ENCODE measurements around the gene SLC41A3. TPM values are rescaled to one million over a fixed set of nuclear protein-coding genes. Genes with fewer than 3 reads are reported as not detected.
"Not testable (repeated sequence)": the region's sequence is repeated elsewhere in the genome, so short reads cannot be mapped to it uniquely, and the experiment has no call there.

Gene SLC41A3
- total RNA-seq, 1 experiment from 2014 or later: 35.5 TPM

DNA sequence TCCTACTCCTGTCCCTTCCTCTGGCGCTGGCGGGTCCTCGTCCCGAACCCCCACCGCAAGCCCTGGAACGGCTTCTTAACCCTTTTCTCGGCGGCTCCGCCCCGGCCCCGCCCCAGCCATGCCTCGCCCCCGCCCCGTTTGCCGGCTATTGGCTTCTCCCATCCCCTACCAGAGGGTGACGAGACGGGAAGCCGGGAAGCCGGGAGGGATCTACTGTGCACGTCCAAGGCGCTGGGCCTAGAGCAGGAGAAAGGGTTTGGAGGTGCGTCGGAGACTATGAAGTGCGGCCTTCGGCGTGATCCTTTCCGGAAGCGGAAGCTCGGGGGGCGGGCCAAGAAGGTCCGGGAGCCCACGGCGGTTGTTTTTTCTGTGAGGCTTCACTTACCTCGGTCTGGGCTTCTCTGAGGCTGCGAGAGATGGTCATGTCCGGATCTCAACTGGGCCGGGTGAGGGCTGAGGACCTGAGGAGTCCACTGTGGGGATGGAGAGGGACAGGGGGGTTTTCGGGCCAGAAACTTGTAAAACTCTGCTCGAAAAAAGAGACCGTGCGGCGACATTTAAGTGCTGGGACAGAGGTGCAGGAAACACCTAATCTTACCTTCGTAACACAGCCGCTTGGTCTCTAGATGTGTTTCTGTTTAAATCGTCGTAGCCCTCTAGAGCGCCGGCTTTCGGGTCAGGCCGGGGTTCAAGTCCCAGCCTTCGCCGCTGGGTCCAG lies 93.5 kb downstream of the SLC41A3 start:
- Mint-ChIP-seq H3K9me3 (peaks cover 0 to 2% of the 10 kb centered on the region in 2 experiments; a peak in 2 of 5 replicates), H3K36me3 (ENCODE audit: insufficient read depth in 1 of 3, low read depth in 3 of 3) (no peaks in the 10 kb centered on the region), H3K4me3 (peak overlapping the region; percentile 98 to 99), H3K4me1 (peaks cover 9 to 12% of the 10 kb centered on the region in 2 experiments), H3K27me3 (ENCODE audit: low read depth) (peaks cover 27% of the 10 kb centered on the region), H3K27ac (peak overlapping the region; percentile 99 to 100 (median 99))
- peak overlapping the region; percentile 39 for H3K9ac ChIP-seq (ENCODE audit: extremely low read depth, insufficient read length, low read length)
- H3K4me2 ChIP-seq (ENCODE audit: insufficient read depth, insufficient read length, low read length): peak overlapping the region; percentile 87
- H3K27me3 ChIP-seq (ENCODE audit: insufficient read depth, low read length): no peaks in the 10 kb centered on the region
- H4K8ac ChIP-seq (replicated peaks; ENCODE audit: insufficient read length, low read depth, low read length): no peak overlapping the region
- H2BK5ac ChIP-seq (ENCODE audit: insufficient read length, low read length): no peak overlapping the region
- H3T11ph ChIP-seq (ENCODE audit: low read length): no peak overlapping the region
- peak overlapping the region; percentile 63 for H3K27ac ChIP-seq (ENCODE audit: insufficient read length, low read depth, low read length)
- WGBS (ENCODE audit: extremely low coverage, insufficient read length, low lambda C conversion rate): no CpG with 5 or more reads among the region's 52 CpGs
- H3K4me1 ChIP-seq (ENCODE audit: insufficient read depth, low read length): no peaks in the 10 kb centered on the region
- peaks cover 11% of the 10 kb centered on the region for H3K23me2 ChIP-seq (ENCODE audit: insufficient read length, low read depth, low read length, poor library complexity, severe bottlenecking)
- H2BK12ac ChIP-seq (ENCODE audit: insufficient read length, low read depth, low read length): no peak overlapping the region
- no peak overlapping the region for H2BK15ac ChIP-seq (ENCODE audit: low read depth, low read length)
- H3K79me2 ChIP-seq (ENCODE audit: insufficient read depth, low read length): no peaks in the 10 kb centered on the region
- no peaks in the 10 kb centered on the region for H4K20me1 ChIP-seq (ENCODE audit: control insufficient read depth, insufficient read depth, insufficient read length)
- peak; percentile 98 for DNase-seq
- H3K4ac ChIP-seq (ENCODE audit: low read depth, low read length): no peak overlapping the region
- no peak overlapping the region for H4K5ac ChIP-seq (ENCODE audit: insufficient read length, low read depth, low read length)
- H4K91ac ChIP-seq (ENCODE audit: insufficient read length, low read depth, low read length): no peak overlapping the region
- H2AFZ ChIP-seq (ENCODE audit: low read length): no peak overlapping the region
- peak overlapping the region; percentile 85 for H3K18ac ChIP-seq (ENCODE audit: insufficient read length, low read depth, low read length)
- no peak overlapping the region for H3K56ac ChIP-seq (ENCODE audit: insufficient read length, low read depth, low read length)
- no peak overlapping the region for H2BK20ac ChIP-seq (ENCODE audit: low read depth, low read length, poor library complexity, severe bottlenecking)
- H2BK120ac ChIP-seq (ENCODE audit: low read depth, low read length, poor library complexity, severe bottlenecking): no peak overlapping the region
- H3K79me1 ChIP-seq (ENCODE audit: insufficient read depth, low read depth, low read length, poor library complexity, severe bottlenecking): no peaks in the 10 kb centered on the region
- H2AK5ac ChIP-seq (ENCODE audit: insufficient read length, low read length): no peak overlapping the region
- TF ChIP-seq CTCF (conservative IDR thresholded peaks at IDR 0.05): no peak
- peak overlapping the region; percentile 42; the same call in 1 of the 2 replicates for H3K14ac ChIP-seq (ENCODE audit: insufficient read depth, low read length)
- H3K23ac ChIP-seq (ENCODE audit: insufficient read length, low read depth, low read length): no peak overlapping the region
- H3K9me3 ChIP-seq (ENCODE audit: control insufficient read depth, low read depth, low read length): no peaks in the 10 kb centered on the region

DNA sequence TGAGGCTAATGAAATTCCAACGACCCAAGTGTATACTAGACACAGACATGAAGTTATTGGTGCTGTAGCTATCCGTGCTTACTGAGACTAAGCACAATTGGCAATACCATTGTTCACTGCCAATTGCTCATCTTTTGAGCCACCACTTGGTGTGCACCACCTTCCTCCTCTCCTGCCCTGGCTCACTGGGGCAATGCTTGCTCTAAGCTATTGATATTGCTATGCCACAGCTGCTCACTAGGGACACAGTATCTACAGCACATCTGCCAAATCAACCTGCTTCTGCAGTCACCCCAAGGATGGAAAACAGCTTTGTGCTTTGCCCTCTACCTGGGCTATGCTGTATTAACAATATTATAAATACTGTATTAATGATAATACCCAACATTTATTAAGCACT lies 99.0 kb downstream of the SLC41A3 start:
- not testable (repeated sequence) for H3K23me2 ChIP-seq (ENCODE audit: insufficient read length, low read depth, low read length, poor library complexity, severe bottlenecking); H3K36me3 Mint-ChIP-seq (ENCODE audit: insufficient read depth in 1 of 3, low read depth in 3 of 3); H4K5ac ChIP-seq (ENCODE audit: insufficient read length, low read depth, low read length); H3K9me3 ChIP-seq (ENCODE audit: control insufficient read depth, low read depth, low read length); H3K27me3 ChIP-seq (ENCODE audit: insufficient read depth, low read length); H3K56ac ChIP-seq (ENCODE audit: insufficient read length, low read depth, low read length); H2BK20ac ChIP-seq (ENCODE audit: low read depth, low read length, poor library complexity, severe bottlenecking); H3K27ac Mint-ChIP-seq; H3K27ac ChIP-seq (ENCODE audit: insufficient read length, low read depth, low read length); H2AK5ac ChIP-seq (ENCODE audit: insufficient read length, low read length); H3K14ac ChIP-seq (ENCODE audit: insufficient read depth, low read length); H3K9ac ChIP-seq (ENCODE audit: extremely low read depth, insufficient read length, low read length); H2BK5ac ChIP-seq (ENCODE audit: insufficient read length, low read length); H2BK12ac ChIP-seq (ENCODE audit: insufficient read length, low read depth, low read length); H2AFZ ChIP-seq (ENCODE audit: low read length); H2BK120ac ChIP-seq (ENCODE audit: low read depth, low read length, poor library complexity, severe bottlenecking); H3K23ac ChIP-seq (ENCODE audit: insufficient read length, low read depth, low read length); H3K4me3 Mint-ChIP-seq; H4K8ac ChIP-seq (replicated peaks; ENCODE audit: insufficient read length, low read depth, low read length); H3K4me2 ChIP-seq (ENCODE audit: insufficient read depth, insufficient read length, low read length); H3K9me3 Mint-ChIP-seq; H4K91ac ChIP-seq (ENCODE audit: insufficient read length, low read depth, low read length); H3K4me1 ChIP-seq (ENCODE audit: insufficient read depth, low read length); H3K79me1 ChIP-seq (ENCODE audit: insufficient read depth, low read depth, low read length, poor library complexity, severe bottlenecking); H4K20me1 ChIP-seq (ENCODE audit: control insufficient read depth, insufficient read depth, insufficient read length); DNase-seq; H3K79me2 ChIP-seq (ENCODE audit: insufficient read depth, low read length); H2BK15ac ChIP-seq (ENCODE audit: low read depth, low read length); H3K18ac ChIP-seq (ENCODE audit: insufficient read length, low read depth, low read length); H3T11ph ChIP-seq (ENCODE audit: low read length); H3K4ac ChIP-seq (ENCODE audit: low read depth, low read length)
- WGBS (ENCODE audit: extremely low coverage, insufficient read length, low lambda C conversion rate): no CpG with 5 or more reads among the region's 2 CpGs
- peaks cover 12 to 17% of the 10 kb centered on the region in 2 experiments for H3K4me1 Mint-ChIP-seq
- H3K27me3 Mint-ChIP-seq (ENCODE audit: low read depth): peaks cover 22% of the 10 kb centered on the region
